Astrocyte (in vitro differentiated cells and primary cell): ENCODE data around the gene CR1L. TPM values are rescaled to one million over a fixed set of nuclear protein-coding genes. Genes with fewer than 3 reads are reported as not detected.
"Not testable (repeated sequence)": the region's sequence is repeated elsewhere in the genome, so short reads cannot be mapped to it uniquely, and the experiment has no call there.

Source experiments
- DNase-seq: peaks from one replicate; pipeline ENCODE4 v3.0.0-alpha.2; 2010; ENCODE audit warnings: low read depth
- FAIRE-seq: peaks from 2 replicates; lab custom pipeline; 2011; peaks lifted over from hg19 to GRCh38; lab: Jason Lieb, UNC
- H2AFZ ChIP-seq: 2 replicates; pipeline ENCODE4 v1.6.0; 2012; ENCODE audit warnings: low read depth, low read length, inconsistent platforms
- H3K27ac ChIP-seq: 2 replicates; pipeline ENCODE4 v1.5.1; 2011; ENCODE audit warnings: low read depth, low read length, inconsistent platforms
- H3K27me3 ChIP-seq: 2 replicates; pipeline ENCODE4 v1.6.0; 2011; ENCODE audit warnings: low read length, inconsistent platforms; ENCODE audit not compliant: insufficient read depth
- H3K36me3 ChIP-seq: 2 replicates; pipeline ENCODE4 v1.5.1; 2011; ENCODE audit warnings: low read length, inconsistent platforms; ENCODE audit not compliant: insufficient read depth
- H3K4me1 ChIP-seq: 2 replicates; pipeline ENCODE4 v1.5.1; 2011; ENCODE audit warnings: low read length, inconsistent platforms; ENCODE audit not compliant: insufficient read depth
- H3K4me2 ChIP-seq: 2 replicates; pipeline ENCODE4 v1.6.0; 2012; ENCODE audit warnings: low read length, inconsistent platforms
- H3K4me3 ChIP-seq: 2 replicates; pipeline ENCODE4 v1.5.1; 2011; ENCODE audit warnings: low read depth, mild to moderate bottlenecking, low read length, inconsistent platforms; ENCODE audit not compliant: insufficient read depth
- H3K79me2 ChIP-seq: 2 replicates; pipeline ENCODE4 v1.6.0; 2012; ENCODE audit warnings: mild to moderate bottlenecking, low read length, inconsistent platforms; ENCODE audit not compliant: insufficient read depth
- H3K9ac ChIP-seq: 2 replicates; pipeline ENCODE4 v1.6.0; 2012; ENCODE audit warnings: mild to moderate bottlenecking, low read length, inconsistent platforms
- H3K9me3 ChIP-seq: 2 replicates; pipeline ENCODE4 v1.5.1; 2012; ENCODE audit warnings: low read depth, mild to moderate bottlenecking, low read length, inconsistent platforms; ENCODE audit not compliant: insufficient read depth
- H4K20me1 ChIP-seq: 2 replicates; pipeline ENCODE4 v1.6.0; 2012; ENCODE audit warnings: low read length, inconsistent platforms; ENCODE audit not compliant: insufficient read depth
- H3K27ac Mint-ChIP-seq: one replicate; pipeline ENCODE4 v1.8.0; 2021; ENCODE audit warnings: mild to moderate bottlenecking, mixed read lengths; ENCODE audit not compliant: unreplicated experiment
- H3K27me3 Mint-ChIP-seq: one replicate; pipeline ENCODE4 v1.8.0; 2021; ENCODE audit warnings: low read depth, mixed read lengths; ENCODE audit not compliant: unreplicated experiment
- H3K36me3 Mint-ChIP-seq: one replicate; pipeline ENCODE4 v1.8.0; 2021; ENCODE audit warnings: low read depth, mixed read lengths; ENCODE audit not compliant: unreplicated experiment
- H3K4me1 Mint-ChIP-seq: one replicate; pipeline ENCODE4 v1.8.0; 2021; ENCODE audit warnings: low read depth, mixed read lengths; ENCODE audit not compliant: unreplicated experiment
- H3K4me3 Mint-ChIP-seq: one replicate; pipeline ENCODE4 v1.8.0; 2021; ENCODE audit warnings: mild to moderate bottlenecking, moderate library complexity, mixed read lengths; ENCODE audit not compliant: unreplicated experiment
- H3K9me3 Mint-ChIP-seq: one replicate; pipeline ENCODE4 v1.8.0; 2021; ENCODE audit warnings: mild to moderate bottlenecking, mixed read lengths; ENCODE audit not compliant: unreplicated experiment
- EZH2 ChIP-seq: IDR thresholded peaks from 2 replicates; pipeline ENCODE4 v1.6.1; 2012; ENCODE audit warnings: mild to moderate bottlenecking, low read length, inconsistent platforms; ENCODE audit not compliant: insufficient read depth
- total RNA-seq: library from RNA; stranded (reverse); gene quantifications from 2 replicates; pipeline ENCODE4 v1.2.1, GENCODE V29; 2021
- TF ChIP-seq, protein P1 (sequence below): IDR thresholded peaks from 2 replicates; pipeline ENCODE4 v1.5.1; 2011; ENCODE audit warnings: low read depth, mild to moderate bottlenecking, inconsistent platforms, low read length, moderate library complexity; ENCODE audit not compliant: insufficient read depth

Gene CR1L
- total RNA-seq, 1 donor from 2014 or later: not detected

DNA sequence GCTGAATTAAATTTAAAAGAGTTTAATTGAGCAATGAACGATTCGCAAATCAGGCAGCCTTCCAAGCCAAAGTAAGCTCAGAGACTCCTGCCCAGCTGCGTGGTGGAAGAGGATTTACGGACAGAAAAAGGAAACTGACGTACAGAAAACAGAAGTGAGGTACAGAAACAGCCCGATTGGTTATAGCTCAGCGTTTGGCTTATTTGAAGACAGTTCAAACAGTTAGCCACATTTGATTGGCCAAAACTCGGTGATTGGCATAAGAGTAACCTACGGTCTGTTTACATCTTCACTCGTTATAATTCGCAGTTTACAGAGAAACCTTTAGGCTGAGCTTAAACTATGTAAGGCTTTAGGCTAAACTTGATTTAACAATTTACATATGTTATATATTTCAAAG is 46.9 kb downstream of the CR1L start:
- H3K79me2 ChIP-seq: no peaks in the 10 kb centered on the region
- no peaks in the 10 kb centered on the region for H3K36me3 Mint-ChIP-seq
- H2AFZ ChIP-seq: no peak overlapping the region
- FAIRE-seq (no peak), DNase-seq (no peak)
- no peak overlapping the region for H3K9ac ChIP-seq
- H3K4me2 ChIP-seq: no peak overlapping the region
- H3K27me3 Mint-ChIP-seq: peaks cover 3% of the 10 kb centered on the region
- no peaks in the 10 kb centered on the region for H3K27me3 ChIP-seq
- H3K4me1 Mint-ChIP-seq: peaks cover 2% of the 10 kb centered on the region
- no peak overlapping the region for H3K27ac ChIP-seq
- no peaks in the 10 kb centered on the region for H3K9me3 Mint-ChIP-seq
- H3K4me3 ChIP-seq: no peak overlapping the region
- no peak for TF ChIP-seq EZH2
- TF ChIP-seq, protein P1, sequence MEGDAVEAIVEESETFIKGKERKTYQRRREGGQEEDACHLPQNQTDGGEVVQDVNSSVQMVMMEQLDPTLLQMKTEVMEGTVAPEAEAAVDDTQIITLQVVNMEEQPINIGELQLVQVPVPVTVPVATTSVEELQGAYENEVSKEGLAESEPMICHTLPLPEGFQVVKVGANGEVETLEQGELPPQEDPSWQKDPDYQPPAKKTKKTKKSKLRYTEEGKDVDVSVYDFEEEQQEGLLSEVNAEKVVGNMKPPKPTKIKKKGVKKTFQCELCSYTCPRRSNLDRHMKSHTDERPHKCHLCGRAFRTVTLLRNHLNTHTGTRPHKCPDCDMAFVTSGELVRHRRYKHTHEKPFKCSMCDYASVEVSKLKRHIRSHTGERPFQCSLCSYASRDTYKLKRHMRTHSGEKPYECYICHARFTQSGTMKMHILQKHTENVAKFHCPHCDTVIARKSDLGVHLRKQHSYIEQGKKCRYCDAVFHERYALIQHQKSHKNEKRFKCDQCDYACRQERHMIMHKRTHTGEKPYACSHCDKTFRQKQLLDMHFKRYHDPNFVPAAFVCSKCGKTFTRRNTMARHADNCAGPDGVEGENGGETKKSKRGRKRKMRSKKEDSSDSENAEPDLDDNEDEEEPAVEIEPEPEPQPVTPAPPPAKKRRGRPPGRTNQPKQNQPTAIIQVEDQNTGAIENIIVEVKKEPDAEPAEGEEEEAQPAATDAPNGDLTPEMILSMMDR: no peak
- no peaks in the 10 kb centered on the region for H4K20me1 ChIP-seq
- H3K36me3 ChIP-seq: no peaks in the 10 kb centered on the region
- no peaks in the 10 kb centered on the region for H3K4me1 ChIP-seq
- no peak overlapping the region for H3K4me3 Mint-ChIP-seq
- no peak overlapping the region for H3K27ac Mint-ChIP-seq
- no peaks in the 10 kb centered on the region for H3K9me3 ChIP-seq

DNA sequence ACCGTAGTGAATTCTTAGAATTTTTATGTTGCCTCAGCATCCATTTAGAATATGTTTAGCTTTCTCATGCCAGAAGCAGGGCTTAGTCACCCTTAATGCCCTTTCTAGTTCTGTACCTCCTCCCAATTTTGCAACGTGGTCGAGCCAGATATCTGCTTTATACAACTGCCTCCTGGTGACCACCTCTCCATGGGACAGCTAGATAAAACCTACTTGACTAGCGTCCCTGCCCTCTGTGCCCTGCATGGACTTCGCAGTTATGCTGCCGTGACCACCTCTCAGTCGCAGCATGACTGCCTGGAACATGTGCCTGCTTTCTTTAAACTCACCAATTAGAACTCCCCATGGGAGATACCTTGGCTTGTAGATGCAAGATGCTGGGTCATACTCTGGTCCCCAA is 47.4 kb downstream of the CR1L start:
- not testable (repeated sequence) for H3K27ac Mint-ChIP-seq, FAIRE-seq

DNA sequence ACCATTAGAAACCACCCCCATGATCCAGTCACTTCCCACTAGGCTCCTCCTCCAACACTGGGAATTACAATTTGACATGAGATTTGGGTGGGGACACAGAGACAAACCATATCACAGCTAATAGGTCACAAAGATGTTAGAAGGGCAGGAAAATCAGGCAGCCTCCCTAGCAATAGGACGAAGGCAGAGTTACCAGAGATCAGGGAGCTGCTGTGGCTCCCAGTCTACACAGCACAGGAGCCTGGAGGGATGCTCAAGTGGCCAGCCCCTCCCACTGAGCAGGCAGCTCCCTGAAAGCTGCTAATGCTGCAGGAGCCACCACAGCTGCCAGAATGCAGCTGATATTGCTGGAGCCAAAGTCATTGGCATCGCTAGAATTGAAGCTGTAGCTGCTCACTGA is 51.0 kb downstream of the CR1L start:
- FAIRE-seq (no peak), DNase-seq (no peak)
- Histone ChIP-seq H3K36me3 (no peaks in the 10 kb centered on the region), H3K4me1 (no peaks in the 10 kb centered on the region), H3K79me2 (no peaks in the 10 kb centered on the region), H3K9ac (no peak overlapping the region), H4K20me1 (no peaks in the 10 kb centered on the region), H3K4me2 (no peak overlapping the region), H3K9me3 (no peaks in the 10 kb centered on the region), H2AFZ (no peak overlapping the region), H3K27me3 (peaks cover 2% of the 10 kb centered on the region), H3K4me3 (no peak overlapping the region), H3K27ac (no peak overlapping the region)
- H3K36me3 Mint-ChIP-seq: no peaks in the 10 kb centered on the region
- no peak overlapping the region for H3K4me3 Mint-ChIP-seq
- H3K27ac Mint-ChIP-seq: no peak overlapping the region
- H3K27me3 Mint-ChIP-seq: peaks cover 3% of the 10 kb centered on the region
- no peaks in the 10 kb centered on the region for H3K9me3 Mint-ChIP-seq
- TF ChIP-seq, protein P1: no peak
- TF ChIP-seq EZH2: no peak
- peaks cover 2% of the 10 kb centered on the region for H3K4me1 Mint-ChIP-seq

More for the DNA sequence above, 47.4 kb downstream of the CR1L start:
- H3K36me3 Mint-ChIP-seq, H3K79me2 ChIP-seq, H3K4me3 Mint-ChIP-seq, H3K9me3 Mint-ChIP-seq, H3K27ac ChIP-seq, H3K9ac ChIP-seq, H3K4me1 Mint-ChIP-seq, H3K36me3 ChIP-seq, H3K4me2 ChIP-seq, H3K27me3 ChIP-seq, H3K4me3 ChIP-seq, H3K9me3 ChIP-seq, H2AFZ ChIP-seq, DNase-seq, H4K20me1 ChIP-seq, H3K27me3 Mint-ChIP-seq, H3K4me1 ChIP-seq: not testable (repeated sequence)
